Naive thymus-derived CD8-positive, alpha-beta T cell (primary cell): Measurements from ENCODE around the gene TRPV6. TPM values are rescaled to one million over a fixed set of nuclear protein-coding genes. Genes with fewer than 3 reads are reported as not detected.
A peak's percentile ranks its signal among the peaks of the same experiment; 100 is the strongest.

Experiments
- ATAC-seq, 2 donors: fragments of 150-1000 bp; cut with Tn5 transposase in 1 of 2; sonication (Bioruptor Pico), chemical (Tn5 transposase) in 1 of 2; 1 replicate in 1 of 2; 2 replicates in 1 of 2; pipeline ENCODE4 v1.10.0; 2021; ENCODE audit warnings: mild to moderate bottlenecking in 2 of 2, moderate library complexity in 2 of 2
- POLR2A ChIA-PET: fragments of 350-600 bp; sonication (Branson Sonifier 250); formaldehyde crosslinking; loops from one replicate; lab custom pipeline; 2021; ENCODE audit warnings: antibody characterized with exemption; lab: Charles Lee
- DNase-seq, 10 donors: peaks; one replicate each; pipeline versions ENCODE4 v3.0.0 to v3.0.0-alpha.2; 2020 to 2022
- H3K27ac Mint-ChIP-seq, 10 donors: one replicate each; pipeline ENCODE4 v1.8.0; 2020 to 2022; ENCODE audit warnings: mild to moderate bottlenecking in 10 of 10, mixed read lengths in 10 of 10, moderate library complexity in 4 of 10, inconsistent platforms in 1 of 10
- H3K27me3 Mint-ChIP-seq, 5 donors: one replicate each; pipeline ENCODE4 v1.8.0; 2021 to 2022; ENCODE audit warnings: mixed read lengths in 5 of 5
- H3K36me3 Mint-ChIP-seq, 3 donors: one replicate each; pipeline ENCODE4 v1.8.0; 2020 to 2022; ENCODE audit warnings: mixed read lengths in 3 of 3, mild to moderate bottlenecking in 2 of 3, inconsistent platforms in 1 of 3
- H3K4me1 Mint-ChIP-seq, 4 donors: one replicate each; pipeline ENCODE4 v1.8.0; 2021 to 2022; ENCODE audit warnings: mixed read lengths in 4 of 4
- H3K4me3 Mint-ChIP-seq, 10 donors: one replicate each; pipeline ENCODE4 v1.8.0; 2020 to 2022; ENCODE audit warnings: mild to moderate bottlenecking in 10 of 10, mixed read lengths in 10 of 10, moderate library complexity in 6 of 10, inconsistent platforms in 1 of 10
- H3K9me3 Mint-ChIP-seq, 9 donors: one replicate each; pipeline ENCODE4 v1.8.0; 2020 to 2022; ENCODE audit warnings: mixed read lengths in 9 of 9, mild to moderate bottlenecking in 3 of 9, inconsistent platforms in 1 of 9, moderate library complexity in 1 of 9
- polyA plus RNA-seq, 3 donors: library from polyadenylated mRNA; unstranded; fragments of 300-500 nt; fragmentation: Illumina TruSeq; gene quantifications; one replicate each; pipeline ENCODE4 v1.2.3, GENCODE V29; 2021
- total RNA-seq, 8 experiments: library from RNA in 2 of 8; stranded (reverse) in 2 of 8; gene quantifications; one replicate each; pipeline ENCODE4 v1.2.3 and lab custom pipeline; 2021 to 2026

The TRPV6 gene
- total and polyA plus RNA-seq, 5 experiments from 2014 or later, result 0.08 TPM; not detected in 4

DNA sequence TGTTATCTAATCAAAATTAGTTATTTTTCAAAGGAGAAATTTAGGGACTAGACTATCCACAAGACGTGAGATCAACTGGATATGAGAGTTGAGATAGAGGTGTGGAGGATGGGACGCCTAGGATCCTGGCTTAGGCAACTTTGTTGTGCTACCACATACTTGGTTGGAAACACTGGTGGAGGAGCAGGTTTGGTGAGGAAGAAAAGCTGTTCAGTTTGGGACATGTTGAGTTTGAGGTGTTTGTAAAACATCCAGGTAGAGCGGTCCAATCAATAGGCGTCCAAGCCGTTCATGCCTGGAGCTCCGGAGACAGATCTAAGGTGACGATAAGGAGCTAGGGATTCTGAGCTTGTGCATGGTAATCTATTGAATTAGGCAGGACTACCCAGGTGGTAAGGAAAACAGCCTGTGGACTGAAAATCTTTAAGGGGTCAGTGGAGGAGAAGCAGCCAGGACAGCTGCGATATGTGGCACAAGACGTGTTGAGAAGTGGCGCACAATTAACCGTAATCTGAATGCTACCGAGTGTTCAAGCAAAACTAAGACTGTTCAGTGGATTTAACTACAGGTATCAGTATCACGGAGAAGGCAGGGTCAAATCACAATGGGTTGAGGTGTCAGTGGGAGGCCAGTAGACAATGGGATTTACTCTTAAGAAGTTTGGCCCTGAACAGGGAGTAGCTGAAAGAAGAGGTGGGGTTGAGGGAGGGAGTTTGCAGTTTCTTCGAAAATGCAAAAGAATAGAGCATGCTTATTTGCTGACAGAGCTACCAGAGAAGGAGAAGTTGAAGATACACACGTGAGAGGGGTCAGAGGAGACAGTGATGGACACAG is 16.1 kb upstream of the TRPV6 start:
- POLR2A ChIA-PET, result no interaction called here
- no peak overlapping the region for H3K27ac Mint-ChIP-seq
- no peaks in the 10 kb centered on the region for H3K36me3 Mint-ChIP-seq
- DNase-seq (no peak), ATAC-seq (no peak)
- no peaks in the 10 kb centered on the region for H3K4me1 Mint-ChIP-seq
- H3K27me3 Mint-ChIP-seq, result peaks cover 0 to 5% (median 0%) of the 10 kb centered on the region in 5 donors
- H3K9me3 Mint-ChIP-seq, result peaks cover 0 to 11% (median 0%) of the 10 kb centered on the region in 9 donors
- H3K4me3 Mint-ChIP-seq, result no peak overlapping the region

DNA sequence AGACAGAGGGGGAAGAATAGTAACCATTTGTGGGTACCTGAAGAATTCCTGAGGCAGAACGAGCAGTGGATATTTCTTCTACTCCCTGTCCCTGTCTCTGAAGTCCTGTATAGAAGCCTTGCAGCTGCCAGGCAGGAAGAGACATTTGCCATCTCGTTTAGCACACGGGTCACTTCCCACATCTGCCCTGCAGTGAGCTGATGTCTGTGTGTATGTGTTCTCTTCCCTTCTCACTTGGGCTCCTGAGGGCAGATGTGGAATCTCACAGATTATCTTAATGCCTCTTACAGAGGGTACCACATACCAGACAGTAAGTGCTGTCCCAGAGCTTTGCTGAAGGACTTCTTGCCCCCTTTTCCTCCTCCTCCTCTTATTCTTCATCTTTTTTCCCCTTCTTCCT is 14.1 kb upstream of the TRPV6 start:
- ATAC-seq (no peak), DNase-seq (no peak)
- POLR2A ChIA-PET, result no interaction called here
- no peak overlapping the region for H3K27ac Mint-ChIP-seq
- H3K4me1 Mint-ChIP-seq, result no peaks in the 10 kb centered on the region
- H3K36me3 Mint-ChIP-seq, result no peaks in the 10 kb centered on the region
- peaks cover 0 to 9% (median 0%) of the 10 kb centered on the region in 5 donors for H3K27me3 Mint-ChIP-seq
- H3K4me3 Mint-ChIP-seq, result no peak overlapping the region
- peaks cover 0 to 7% (median 0%) of the 10 kb centered on the region in 9 donors for H3K9me3 Mint-ChIP-seq

DNA sequence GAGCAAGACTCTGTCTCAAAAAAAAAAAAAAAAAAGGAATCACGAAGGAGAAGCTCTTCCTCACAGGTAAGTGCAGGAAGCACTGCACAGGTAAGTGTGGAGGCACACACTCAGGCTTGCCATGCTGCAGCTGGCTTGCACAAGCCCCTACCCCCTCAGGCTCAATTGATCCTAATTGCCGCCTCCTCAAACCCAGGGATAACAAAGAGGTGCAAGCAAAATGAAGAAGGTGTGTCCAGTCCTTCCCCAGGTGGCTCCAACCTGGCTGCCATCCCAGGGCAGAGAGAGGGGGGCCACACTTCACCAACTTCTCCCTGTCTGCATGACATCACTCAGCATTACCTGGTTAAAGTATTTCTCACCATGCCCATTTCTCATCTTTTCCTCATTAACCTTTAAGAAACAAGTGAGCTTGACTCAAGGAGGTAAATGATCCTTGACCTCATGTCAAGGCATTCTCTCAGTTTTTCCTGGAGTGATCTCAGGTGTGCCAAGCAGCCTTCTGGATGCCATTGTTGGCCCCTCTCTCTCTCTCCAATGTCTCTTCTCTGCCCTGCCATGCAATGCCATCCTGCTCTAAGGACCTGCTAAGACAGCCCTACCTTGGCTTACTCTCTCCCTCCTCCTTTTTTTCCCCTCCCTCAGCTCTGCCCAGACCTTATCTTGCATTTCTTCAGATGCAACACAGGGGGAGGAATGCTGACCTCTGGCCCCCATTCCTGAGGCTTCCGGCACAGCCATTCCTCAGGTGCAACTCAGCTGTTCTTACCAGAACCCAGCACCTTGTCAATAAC is 13.0 kb upstream of the TRPV6 start:
- ATAC-seq (no peak), DNase-seq (no peak)
- H3K4me3 Mint-ChIP-seq, result no peak overlapping the region
- H3K36me3 Mint-ChIP-seq, result no peaks in the 10 kb centered on the region
- H3K9me3 Mint-ChIP-seq, result peaks cover 0 to 5% (median 0%) of the 10 kb centered on the region in 9 donors
- POLR2A ChIA-PET, result no interaction called here
- H3K4me1 Mint-ChIP-seq, result no peaks in the 10 kb centered on the region
- peaks cover 0 to 9% (median 0%) of the 10 kb centered on the region in 5 donors for H3K27me3 Mint-ChIP-seq
- no peak overlapping the region for H3K27ac Mint-ChIP-seq

DNA sequence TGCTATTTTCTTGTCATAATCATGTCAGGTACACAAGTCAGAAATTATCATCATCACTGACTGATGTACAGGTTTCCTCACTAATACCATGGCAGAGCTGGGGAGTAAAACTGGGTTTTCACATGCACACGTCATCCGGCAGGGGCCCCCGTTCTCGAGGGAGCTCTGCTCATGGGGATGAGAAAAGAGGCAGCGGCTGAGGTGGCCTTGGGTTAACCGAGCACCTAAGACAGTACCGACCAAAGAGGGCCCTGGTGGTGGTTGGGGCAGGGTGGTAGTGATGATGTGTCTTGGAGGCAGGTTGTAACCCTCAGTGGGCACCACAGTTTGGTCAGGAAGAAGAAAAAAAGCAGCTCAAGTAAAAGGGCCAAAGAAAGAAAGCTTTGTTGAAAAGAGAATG is 12.1 kb upstream of the TRPV6 start:
- H3K27ac Mint-ChIP-seq, result no peak overlapping the region
- ATAC-seq, result no peak
- H3K27me3 Mint-ChIP-seq, result peaks cover 0 to 9% (median 0%) of the 10 kb centered on the region in 5 donors
- no peak for DNase-seq
- no peaks in the 10 kb centered on the region for H3K36me3 Mint-ChIP-seq
- no peaks in the 10 kb centered on the region for H3K4me1 Mint-ChIP-seq
- H3K4me3 Mint-ChIP-seq, result no peak overlapping the region
- peaks cover 0 to 2% (median 0%) of the 10 kb centered on the region in 9 donors for H3K9me3 Mint-ChIP-seq
- POLR2A ChIA-PET, result no interaction called here

DNA sequence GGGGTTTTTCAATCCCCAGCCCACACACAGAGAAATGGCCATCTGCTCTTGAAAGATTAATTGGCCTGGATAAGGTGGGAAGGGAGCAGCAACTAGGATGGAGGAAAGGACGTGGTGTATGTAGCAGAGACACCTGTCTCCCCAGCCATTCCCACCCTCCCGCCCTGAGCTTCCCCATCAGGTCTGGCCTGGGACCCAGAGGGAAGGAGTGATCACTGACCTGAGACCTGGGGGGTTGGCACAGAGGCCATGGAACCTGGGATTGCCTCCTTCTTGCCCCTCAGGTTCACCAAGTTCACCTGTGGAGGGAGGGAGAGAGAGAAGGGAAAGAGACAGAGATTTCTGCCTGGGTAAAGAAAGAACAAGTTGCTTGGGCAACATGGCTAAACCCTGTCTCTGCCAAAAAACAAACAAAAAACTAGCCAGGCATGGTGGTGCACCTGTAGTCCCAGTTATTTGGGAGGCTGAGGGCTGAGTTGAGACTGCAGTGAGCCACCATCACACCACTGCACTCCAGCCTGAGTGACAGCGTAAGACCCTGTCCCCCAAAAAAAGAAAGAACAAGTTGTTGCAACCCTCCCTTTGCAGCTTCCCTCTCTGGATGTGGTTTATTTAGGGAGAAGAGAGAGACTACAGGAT is 11.3 kb upstream of the TRPV6 start:
- Mint-ChIP-seq H3K27ac (no peak overlapping the region), H3K4me1 (no peaks in the 10 kb centered on the region), H3K36me3 (no peaks in the 10 kb centered on the region), H3K9me3 (peaks cover 0 to 2% (median 0%) of the 10 kb centered on the region in 9 donors), H3K27me3 (peaks cover 0 to 9% (median 0%) of the 10 kb centered on the region in 5 donors), H3K4me3 (no peak overlapping the region)
- POLR2A ChIA-PET, result no interaction called here
- no peak for ATAC-seq
- no peak for DNase-seq

DNA sequence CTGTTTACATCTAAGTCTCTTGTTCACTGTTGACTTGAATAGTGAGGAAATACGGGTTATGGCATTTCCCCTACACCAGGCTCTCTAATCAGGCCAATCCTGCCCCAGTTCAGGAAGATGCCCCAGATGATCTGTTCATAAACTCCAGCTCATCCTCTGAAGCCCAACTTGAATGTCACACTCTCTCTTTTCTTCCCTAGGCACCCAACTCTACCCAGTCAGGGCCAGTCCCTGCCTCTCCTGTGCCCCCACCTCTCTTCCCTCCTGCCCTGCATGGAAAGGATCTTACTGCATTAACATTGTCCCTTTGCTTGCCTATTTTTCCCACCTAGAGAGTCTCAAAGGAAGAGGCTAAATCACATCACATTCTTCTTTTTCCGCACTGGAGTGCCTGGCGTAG is 10.6 kb upstream of the TRPV6 start:
- POLR2A ChIA-PET, result no interaction called here
- no peak for ATAC-seq
- no peaks in the 10 kb centered on the region for H3K9me3 Mint-ChIP-seq
- H3K4me1 Mint-ChIP-seq, result peaks cover 0 to under 1% (median 0%) of the 10 kb centered on the region in 4 donors
- no peak overlapping the region for H3K4me3 Mint-ChIP-seq
- peaks cover 0 to 13% (median 0%) of the 10 kb centered on the region in 5 donors for H3K27me3 Mint-ChIP-seq
- no peak for DNase-seq
- H3K27ac Mint-ChIP-seq, result no peak overlapping the region
- H3K36me3 Mint-ChIP-seq, result no peaks in the 10 kb centered on the region

DNA sequence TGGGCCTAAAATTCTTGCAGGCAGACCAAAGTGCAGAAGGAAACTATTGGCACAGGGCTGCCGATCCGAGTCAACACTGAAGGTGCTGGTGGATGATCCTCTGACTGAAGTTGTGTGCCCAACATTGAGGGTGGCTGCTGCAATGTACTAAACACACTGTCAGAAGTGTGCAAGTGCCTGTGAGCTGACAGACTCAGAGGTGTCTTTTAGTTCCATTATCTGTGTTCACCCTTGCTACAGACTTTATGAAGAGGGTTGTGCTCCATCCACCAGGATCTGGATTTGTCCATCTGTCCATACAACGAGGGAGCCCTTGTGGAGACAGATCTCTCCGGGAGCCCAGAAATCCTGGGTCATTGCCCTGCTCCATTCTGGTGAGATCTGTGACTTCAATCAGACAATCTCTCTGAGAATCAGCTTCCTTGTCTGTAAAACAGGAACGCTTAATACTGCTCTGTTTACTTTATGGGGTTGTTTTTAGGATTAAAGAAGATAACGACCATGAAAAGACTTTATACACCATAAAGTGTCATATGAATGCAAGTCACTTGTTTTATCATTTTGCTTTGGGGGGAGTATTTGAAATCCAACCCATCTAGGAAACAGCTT is 9.5 kb upstream of the TRPV6 start:
- POLR2A ChIA-PET, result no interaction called here
- H3K27me3 Mint-ChIP-seq, result peaks cover 0 to 18% (median 0%) of the 10 kb centered on the region in 5 donors
- DNase-seq, result no peak

DNA sequence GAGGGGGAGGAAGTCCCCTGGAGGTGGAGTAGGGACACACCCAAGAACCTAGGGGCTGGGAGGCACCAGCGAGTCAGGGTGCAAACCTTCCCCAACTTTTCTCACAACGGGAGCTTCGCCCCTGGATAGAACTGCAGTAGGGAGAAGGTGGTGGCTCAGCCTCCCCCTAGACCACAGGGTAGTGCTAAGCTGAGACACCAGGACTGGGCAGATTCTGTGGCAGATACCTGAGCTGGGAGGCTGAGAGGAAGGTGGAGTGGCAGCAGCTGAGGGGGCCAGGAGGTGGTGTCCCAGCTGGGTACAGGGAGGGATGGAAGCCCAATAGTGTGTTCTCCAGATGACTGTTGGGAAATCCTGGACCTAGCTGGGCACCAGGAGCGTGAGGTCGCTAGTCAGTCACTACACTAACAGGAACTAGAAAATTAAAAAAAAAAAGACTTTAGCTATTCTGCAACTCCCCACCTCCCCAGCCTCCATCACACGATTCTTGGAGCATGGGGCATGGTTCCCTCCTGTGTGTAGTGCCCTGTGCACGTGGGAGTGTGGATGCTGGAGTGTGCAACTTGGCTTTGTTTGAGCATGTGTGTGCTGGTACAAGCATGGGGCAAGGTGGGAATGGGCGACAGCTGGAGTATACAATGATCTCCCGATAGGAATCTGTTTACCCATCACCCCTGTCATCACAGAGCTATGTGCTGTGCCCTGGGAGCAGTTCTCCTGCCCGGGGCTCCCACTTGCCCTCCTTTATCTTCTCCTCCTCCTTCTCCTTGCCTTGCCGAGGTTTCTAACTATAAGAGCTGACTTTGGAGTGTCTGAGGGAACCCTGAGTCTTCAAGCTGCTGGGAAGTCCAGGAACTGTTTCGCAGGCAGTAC is 8.8 kb upstream of the TRPV6 start:
- ATAC-seq (no peak), DNase-seq (no peak)
- Mint-ChIP-seq H3K4me3 (no peak overlapping the region), H3K9me3 (no peaks in the 10 kb centered on the region), H3K27ac (no peak overlapping the region), H3K36me3 (no peaks in the 10 kb centered on the region), H3K4me1 (peaks cover 0 to 3% (median 0%) of the 10 kb centered on the region in 4 donors), H3K27me3 (peaks cover 0 to 22% (median 0%) of the 10 kb centered on the region in 5 donors)
- POLR2A ChIA-PET, result interaction anchor here (0.6 kb wide), 1 partner anchor 300 kb away, joined by 3 read pairs; no protein-coding TSS in a partner anchor

More for the DNA sequence above, 9.5 kb upstream of the TRPV6 start:
- Mint-ChIP-seq H3K36me3 (no peaks in the 10 kb centered on the region), H3K4me3 (no peak overlapping the region), H3K27ac (no peak overlapping the region), H3K9me3 (no peaks in the 10 kb centered on the region), H3K4me1 (peaks cover 0 to 3% (median 0%) of the 10 kb centered on the region in 4 donors)
- ATAC-seq, result no peak

DNA sequence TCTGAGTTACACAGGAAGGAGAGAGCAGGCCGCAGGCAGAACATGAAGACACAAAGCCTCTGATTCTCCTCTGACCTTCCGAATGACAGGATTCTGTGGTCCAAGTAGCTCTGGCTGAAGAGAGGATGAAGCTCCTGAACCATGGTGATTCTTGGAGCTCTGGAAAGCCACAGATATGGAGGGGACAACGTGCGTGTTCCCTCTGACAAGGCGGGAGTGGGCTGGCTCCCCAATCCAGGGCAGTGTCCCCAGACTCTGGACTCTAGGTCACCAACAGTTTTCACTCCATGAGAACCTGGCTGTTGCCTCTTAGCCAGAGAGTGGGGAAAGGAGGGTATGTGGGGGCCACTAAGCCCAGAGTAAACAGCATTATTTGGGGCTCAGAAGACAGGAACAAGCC is 7.4 kb upstream of the TRPV6 start:
- H3K27me3 Mint-ChIP-seq, result peaks cover 0 to 23% (median 0%) of the 10 kb centered on the region in 5 donors
- no peak overlapping the region for H3K27ac Mint-ChIP-seq
- DNase-seq (no peak), ATAC-seq (no peak)
- H3K4me1 Mint-ChIP-seq, result peaks cover 0 to 3% (median 0%) of the 10 kb centered on the region in 4 donors
- no peaks in the 10 kb centered on the region for H3K9me3 Mint-ChIP-seq
- H3K4me3 Mint-ChIP-seq, result no peak overlapping the region
- POLR2A ChIA-PET, result no interaction called here
- no peaks in the 10 kb centered on the region for H3K36me3 Mint-ChIP-seq

DNA sequence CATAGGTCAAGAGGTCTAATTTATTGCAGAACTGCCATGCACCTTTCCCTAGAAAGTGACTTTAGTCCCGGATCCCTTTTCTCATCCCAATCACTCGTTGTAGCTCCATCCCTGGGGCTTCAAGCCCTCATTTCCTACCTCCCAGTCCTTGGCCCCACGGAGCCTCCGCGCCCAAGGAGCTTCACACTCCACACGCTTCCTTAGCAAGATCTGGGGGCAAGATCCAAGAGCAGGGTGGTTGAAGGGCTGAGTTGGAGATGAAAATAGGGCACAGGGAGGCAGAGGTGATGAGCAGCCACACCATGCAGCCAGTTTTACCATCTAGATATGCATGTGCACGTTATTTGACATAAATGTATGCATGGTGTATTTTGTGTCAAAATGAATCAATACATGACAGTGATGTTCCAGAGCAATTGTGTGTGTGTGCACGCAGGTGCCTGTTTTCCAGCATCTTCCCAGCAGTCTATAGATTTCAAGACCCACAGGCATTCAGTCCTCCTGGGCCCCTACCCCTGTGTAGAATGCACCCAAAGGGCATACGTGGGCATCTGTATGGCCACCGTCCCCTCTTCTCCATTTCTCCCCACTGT is 6.0 kb upstream of the TRPV6 start:
- H3K27me3 Mint-ChIP-seq, result peaks cover 0 to 21% (median 3%) of the 10 kb centered on the region in 5 donors
- H3K9me3 Mint-ChIP-seq, result no peaks in the 10 kb centered on the region
- no peaks in the 10 kb centered on the region for H3K36me3 Mint-ChIP-seq
- no peak overlapping the region for H3K4me3 Mint-ChIP-seq
- DNase-seq (no peak), ATAC-seq (no peak)
- peaks cover 0 to 3% (median 0%) of the 10 kb centered on the region in 4 donors for H3K4me1 Mint-ChIP-seq
- no peak overlapping the region for H3K27ac Mint-ChIP-seq
- POLR2A ChIA-PET, result no interaction called here

DNA sequence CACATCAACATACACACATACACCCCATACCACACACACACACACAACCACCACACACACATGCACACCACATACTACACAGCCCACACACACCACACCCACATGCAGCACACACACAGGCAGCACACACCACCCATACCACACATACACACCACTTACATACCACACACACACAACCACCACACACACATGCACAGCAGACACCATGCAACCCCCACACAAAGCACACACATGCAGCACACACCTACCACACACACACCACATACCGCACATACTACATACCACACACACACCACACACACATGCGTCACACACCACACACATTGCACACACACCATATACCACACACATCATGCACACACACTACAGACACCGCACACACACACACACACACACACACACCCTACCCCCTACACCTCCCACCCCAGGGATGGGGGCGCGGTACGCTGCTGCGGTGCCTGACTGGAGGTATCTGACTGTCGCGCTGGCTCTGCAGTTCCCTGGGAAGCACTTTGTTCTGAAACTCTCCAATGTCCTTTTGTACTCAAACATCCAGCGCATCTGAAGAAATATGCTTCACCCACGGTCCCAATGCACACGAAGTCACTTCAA is 5.4 kb upstream of the TRPV6 start:
- H3K27me3 Mint-ChIP-seq, result peaks cover 0 to 17% (median 3%) of the 10 kb centered on the region in 5 donors
- no peaks in the 10 kb centered on the region for H3K9me3 Mint-ChIP-seq
- H3K27ac Mint-ChIP-seq, result peak overlapping the region in 2 of 10 donors; percentile 32 to 36
- POLR2A ChIA-PET, result no interaction called here
- ATAC-seq, result no peak
- H3K4me3 Mint-ChIP-seq, result no peak overlapping the region
- DNase-seq, result no peak
- no peaks in the 10 kb centered on the region for H3K36me3 Mint-ChIP-seq
- H3K4me1 Mint-ChIP-seq, result peaks cover 0 to 3% (median 0%) of the 10 kb centered on the region in 4 donors
